Activated CD4-positive, alpha-beta T cell treated with anti-CD3 and anti-CD28 coated beads, Interleukin-2, amount 50 U/mL, for 24 hours (primary cell): ENCODE data around the gene RELA.
"Not testable (repeated sequence)": the region's sequence is repeated elsewhere in the genome, so short reads cannot be mapped to it uniquely, and the experiment has no call there.

Source experiments
- DNase-seq, 2 donors: peaks; one replicate each; pipeline ENCODE4 v3.0.0-alpha.2; 2020; ENCODE audit warnings: low read depth in 1 of 2, low spot score in 1 of 2

RELA gene

DNA sequence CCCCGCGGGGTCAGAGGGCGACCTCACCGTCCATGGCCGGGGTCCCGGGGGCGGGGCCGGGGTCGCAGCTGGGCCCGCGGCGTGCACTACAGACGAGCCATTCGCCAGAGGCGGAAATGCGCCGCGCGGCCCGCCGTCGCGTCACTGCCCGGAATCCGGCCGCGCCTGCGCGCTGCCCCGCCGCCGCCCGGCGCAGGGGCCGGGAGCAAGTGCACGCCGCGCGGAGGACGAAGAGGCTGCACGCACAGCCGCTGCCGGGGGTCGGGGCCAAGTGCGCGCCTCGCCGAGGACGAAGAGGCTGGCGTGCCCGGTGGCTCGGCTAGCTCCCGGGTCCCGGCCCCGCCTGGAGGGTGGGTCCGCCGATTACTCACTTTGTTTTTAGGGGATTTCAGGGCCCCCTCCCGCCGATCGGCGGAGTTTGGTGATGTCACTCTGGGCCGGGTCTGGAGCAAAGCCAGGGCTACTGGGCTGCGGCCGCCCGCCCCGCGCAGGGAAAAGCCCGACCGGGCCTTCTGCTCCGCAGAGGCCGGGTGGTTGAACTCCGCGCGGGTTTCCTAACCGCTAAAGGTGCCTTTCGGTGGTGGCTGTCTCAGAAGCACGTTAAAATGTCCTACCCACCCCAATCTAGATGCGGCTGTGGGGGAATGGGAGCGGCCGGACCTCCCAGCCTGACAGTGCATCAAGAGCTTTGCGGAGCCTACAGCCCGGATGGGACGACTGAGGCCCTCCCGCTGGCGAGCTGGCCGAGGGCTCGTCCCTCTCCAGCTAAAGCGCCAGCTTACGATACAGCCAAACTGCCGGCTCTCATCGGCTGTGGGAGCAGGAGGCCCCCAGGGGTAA is at the start of gene RELA:
Gene RELA (minus strand): TSS at position 118 of the 840 bp plus-strand sequence. CDS start 84 bp downstream, at position 34.
- DNase-seq = peak; percentile 77 to 81

DNA sequence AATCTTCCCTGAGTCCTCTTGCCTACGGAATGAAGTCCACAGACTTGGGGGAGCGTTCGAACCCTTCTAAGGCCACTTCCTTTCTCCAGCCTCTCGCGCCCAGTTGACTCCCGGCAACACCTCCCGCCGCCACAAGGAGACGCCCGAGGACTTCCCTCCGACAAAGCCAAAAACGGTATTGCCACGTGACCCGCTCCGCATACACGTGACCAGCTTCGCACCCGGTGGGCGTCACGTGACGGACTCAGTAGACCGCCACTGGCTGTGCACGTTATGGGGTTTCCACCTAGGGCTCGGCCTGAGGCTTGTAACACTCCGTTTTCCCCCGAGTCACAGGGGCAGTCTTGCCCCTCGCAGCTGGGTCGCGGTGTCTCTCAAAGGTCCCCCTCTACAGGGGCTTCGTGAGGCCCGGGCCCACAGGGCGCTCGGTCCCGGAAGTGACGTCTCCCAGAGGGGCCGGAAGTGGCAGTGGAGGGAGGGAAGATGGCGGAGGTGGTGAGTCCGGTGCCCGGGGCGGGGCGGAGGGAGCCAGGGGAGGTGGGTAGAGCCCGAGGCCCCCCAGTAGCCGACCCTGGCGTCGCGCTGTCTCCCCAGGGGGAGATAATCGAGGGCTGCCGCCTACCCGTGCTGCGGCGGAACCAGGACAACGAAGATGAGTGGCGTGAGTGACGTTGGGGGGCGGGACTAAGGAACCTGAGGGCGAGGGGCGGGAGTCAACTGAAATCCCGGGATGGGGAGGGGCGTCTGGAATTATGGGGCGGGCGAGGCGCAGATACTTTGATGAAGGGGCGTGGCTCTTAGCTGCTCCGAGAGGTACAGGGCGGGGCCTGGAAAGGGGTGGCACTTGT is 49.3 kb upstream of the RELA start, which contains the start of gene KAT5:
Gene KAT5 (plus strand): TSS at position 468 of the 848 bp plus-strand sequence. CDS start 16 bp downstream, at position 484.
- peak; percentile 97 to 98 for DNase-seq

DNA sequence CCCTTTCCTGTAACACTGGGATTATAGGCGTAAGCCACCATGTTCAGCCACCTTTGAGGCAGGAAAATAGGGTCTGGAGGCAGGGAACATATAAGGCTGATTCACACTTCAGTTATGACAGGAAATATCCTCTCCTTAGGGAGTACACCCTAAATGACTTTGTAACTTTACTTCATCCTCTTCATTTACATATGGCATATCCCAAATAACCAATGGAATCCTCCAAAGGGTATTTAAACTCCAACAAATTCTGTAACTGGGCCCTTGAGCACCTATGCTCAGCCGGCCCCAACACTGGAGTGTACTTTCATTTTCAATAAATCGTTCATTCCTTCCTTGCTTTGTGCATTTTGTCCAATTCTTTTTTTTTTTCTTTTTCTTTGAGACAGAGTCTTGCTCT is 47.7 kb upstream of the RELA start:
- DNase-seq = no peak

DNA sequence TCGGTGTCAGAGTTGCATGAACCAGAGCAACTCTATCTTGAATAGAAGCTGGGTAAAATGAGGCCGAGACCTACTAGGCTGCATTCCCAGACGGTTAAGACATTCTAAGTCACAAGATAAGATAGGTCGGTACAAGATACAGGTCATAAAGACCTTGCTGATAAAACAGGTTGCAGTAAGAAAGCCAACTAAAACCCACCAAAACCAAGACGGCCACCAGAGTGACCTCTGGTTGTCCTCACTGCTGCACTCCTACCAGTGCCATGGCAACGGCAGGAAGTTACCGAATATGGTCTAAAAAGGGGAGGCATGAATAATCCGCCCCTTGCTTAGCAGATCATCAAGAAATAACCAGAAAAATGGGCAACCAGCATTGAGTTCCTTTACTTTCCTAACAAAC is 46.9 kb upstream of the RELA start:
- DNase-seq = no peak

DNA sequence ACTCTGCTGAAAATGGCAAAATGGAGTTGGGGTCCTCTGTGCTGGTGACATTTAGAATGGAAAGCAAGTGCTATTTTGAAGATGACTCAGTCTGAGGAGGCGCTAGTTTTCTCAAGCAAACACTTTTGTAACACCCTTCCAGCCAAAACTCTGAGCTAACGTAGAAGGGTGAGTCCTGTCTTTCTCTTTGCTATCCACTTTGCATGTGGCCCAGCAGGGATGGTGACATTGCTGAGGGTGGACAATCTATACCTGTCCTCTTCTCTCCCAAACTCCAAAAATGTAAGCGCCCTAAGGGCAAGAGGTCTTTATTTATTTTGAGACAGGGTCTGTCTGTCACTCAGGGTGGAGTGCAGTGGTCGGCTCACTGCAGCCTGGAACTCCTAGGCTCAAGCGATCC is 45.7 kb upstream of the RELA start:
- DNase-seq = no peak

DNA sequence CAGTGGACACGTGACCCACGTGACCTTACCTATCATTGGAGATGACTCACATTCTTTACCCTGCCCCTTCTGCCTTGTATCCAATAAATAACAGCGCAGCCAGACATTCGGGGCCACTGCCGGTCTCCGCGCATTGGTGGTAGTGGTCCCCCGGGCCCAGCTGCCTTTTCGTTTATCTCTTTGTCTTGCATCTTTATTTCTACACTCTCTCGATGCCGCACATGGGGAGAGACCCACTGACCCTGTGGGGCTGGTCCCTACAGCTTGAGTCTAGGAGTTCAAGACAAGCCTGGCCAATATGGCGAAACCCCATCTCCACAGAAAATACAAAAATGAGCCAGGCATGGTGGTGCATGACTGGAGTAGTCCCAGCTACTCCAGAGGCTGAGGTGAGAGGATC is 44.3 kb upstream of the RELA start:
- DNase-seq = not testable (repeated sequence)

DNA sequence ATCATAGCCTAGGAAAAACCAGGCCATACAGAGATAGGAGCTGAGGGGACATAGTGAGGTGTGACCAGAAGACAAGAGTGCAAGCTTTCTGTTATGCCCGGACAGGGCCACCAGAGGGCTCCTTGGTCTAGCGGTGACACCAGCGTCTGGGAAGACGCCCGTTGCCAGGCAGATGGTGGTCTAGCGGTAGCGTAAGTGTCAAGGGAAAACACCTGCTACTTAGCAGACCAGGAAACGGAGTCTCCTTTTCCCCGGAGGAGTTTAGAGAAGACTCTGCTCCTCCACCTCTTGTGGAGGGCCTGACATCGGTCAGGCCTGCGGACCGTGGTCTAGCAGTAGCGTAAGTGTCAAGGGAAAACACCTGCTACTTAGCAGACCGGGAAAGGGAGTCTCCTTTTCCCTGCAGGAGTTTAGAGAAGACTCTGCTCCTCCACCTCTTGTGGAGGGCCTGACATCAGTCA is 43.6 kb upstream of the RELA start:
- peak; percentile 58 to 73 for DNase-seq

DNA sequence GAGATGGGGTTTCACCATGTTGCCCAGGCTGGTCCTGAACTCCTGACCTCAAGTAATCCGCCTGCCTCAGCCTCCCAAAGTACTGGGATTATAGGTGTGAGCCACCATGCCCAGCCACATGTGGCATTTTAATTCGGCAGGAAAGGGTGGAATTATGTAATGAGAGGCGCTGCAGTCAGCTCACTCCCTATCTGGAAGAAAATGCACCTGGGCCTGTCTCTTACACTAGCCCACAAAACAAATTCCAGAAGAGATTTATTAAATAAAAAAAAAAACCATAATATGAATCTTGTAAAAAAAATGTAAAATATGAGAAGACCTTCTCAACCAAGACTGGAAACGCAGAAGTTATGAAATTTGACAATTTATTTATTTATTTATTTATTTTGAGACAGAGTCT is 41.1 kb upstream of the RELA start:
- DNase-seq = no peak

DNA sequence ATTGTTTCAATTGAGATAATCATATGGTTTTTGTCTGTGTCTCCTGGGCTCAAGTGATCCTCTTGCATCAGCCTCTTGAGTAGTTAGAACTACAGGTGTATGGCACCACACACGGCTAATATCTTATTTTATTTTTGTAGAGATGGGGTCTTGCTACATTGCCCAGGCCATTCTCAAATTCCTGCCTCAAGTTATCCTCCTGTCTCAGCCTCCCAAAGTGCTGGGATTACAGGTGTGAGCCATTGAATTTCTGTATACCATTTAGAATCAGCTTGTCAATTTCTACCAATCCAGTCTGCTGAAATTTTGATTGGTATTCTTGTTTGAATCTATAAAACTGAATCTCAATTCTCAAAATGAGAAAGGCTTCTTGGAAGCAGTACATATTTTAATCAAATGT is 39.0 kb upstream of the RELA start:
- no peak for DNase-seq

DNA sequence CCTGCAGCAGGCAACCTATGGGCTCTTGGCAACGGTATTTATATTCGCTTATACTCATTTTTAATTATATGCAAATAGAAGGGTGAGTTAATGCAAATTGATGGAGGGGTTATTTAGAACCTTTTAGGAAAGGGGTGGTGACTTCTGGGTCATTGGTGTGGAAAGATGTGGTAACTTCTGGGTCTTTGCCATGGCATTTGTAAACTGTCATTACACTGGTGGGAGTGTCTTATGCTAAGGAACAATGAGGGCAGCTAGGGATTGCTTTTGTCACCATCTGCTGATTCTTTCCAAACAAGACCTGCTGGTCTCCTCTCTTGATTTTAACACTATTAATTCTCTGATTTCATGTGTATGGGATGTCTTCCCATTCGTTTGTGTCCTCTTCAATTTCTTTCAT is 37.7 kb upstream of the RELA start:
- DNase-seq = no peak

DNA sequence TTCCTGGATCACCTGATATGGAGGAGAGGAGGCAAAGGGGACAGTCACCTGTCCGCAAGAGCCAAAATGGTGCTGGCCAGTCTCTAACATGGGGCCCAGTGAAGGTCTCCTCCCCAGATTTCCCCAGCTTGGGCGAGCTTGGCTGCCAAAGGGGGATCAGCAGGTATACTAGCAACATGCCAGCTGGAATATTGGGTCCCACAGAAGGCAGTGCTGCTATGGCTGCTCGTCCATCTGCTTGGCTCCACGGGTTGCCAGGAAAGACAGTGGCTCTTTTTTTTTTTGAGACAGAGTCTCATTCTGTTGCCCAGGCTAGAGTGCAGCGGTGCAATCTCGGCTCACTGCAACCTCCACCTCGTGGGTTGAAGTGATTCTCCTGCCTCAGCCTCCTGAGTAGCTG is 36.6 kb upstream of the RELA start:
- no peak for DNase-seq

DNA sequence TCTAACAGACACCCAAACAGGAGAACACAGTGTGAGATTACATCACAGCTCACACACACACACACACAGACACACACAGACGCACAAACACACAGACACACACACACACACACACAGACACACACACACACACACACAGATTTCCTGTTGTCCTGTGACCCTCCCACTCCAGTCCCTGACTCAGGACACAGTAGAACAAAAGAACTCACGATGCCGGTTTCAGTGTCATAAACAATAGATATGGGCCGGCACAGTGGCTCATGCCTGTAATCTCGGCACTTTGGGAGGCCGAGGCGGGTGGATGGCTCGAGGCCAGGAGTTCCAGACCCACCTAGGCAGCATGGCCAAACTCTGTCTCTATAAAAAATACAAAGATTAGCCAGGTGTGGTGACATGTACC is 35.5 kb upstream of the RELA start:
- no peak for DNase-seq

DNA sequence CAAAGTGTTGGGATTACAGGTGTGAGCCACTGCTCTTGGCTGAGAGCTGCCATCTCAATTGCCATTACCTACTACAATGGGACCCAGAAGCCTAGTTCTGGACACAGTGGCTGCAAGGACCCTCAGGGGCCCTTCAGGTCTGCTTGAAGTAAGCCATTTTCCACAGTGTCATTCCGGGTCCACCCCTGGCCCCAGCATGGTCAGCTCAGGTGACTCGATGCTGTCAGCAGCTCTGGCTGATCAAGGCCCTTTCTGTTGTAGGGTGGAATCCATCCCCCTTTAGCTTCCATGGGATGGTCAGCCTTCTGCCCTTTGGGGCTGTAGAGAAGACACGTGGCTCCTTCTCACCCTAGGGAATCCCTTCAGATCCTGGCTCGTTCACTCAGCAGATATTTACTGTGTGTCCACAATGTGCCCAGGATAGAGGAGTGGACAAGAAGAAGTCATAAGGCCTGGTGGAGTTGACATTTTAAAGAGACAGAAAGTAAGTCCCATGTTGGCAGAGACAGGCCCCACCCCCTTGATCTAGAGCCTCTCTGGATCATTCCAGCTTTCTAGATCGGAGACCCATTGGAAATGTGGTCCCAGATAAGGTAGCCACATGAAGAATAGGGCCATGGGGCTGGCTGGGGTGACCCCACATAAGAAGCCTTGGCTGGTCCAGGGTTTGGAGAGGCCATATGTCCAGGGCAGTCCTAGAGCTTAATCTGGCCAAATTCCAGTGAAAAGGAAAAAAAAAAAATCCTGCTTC is 34.3 kb upstream of the RELA start:
- DNase-seq = no peak

DNA sequence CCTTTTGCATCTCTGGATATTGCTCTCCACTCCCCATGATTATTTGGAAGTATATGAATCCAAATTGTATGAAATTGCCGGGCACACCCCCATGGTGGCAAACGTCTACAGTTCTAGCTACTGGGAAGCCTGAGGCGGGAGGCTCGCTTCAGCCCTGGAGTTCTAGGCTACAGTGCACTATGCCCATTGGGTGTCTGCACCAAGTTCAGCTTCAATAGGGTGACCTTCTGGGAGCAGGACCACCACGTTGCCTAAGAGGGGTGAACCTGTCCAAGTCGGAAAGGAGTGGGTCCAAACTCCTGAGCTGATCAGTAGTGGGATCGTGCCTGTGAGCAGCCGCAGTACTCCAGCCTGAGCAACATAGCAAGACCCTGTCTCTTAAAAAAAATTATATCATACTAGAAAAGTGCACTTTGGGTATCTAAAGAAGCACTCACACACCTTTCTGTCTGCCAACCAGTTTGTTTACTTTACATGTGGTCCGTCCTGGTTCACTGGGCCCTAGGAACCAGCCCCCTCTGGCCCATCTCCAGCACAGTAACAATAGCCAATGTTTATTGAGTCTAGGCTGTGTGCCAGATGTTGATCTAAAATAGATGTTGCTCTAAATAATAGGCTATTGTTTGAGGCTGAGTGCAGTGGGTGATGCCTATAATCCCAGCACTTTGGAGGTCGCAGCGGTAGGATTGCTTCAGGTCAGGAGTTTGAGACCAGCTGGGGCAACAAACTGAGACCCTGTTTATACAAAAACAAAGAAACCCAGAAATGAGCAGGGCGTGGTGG is 32.9 kb upstream of the RELA start:
- DNase-seq = no peak

DNA sequence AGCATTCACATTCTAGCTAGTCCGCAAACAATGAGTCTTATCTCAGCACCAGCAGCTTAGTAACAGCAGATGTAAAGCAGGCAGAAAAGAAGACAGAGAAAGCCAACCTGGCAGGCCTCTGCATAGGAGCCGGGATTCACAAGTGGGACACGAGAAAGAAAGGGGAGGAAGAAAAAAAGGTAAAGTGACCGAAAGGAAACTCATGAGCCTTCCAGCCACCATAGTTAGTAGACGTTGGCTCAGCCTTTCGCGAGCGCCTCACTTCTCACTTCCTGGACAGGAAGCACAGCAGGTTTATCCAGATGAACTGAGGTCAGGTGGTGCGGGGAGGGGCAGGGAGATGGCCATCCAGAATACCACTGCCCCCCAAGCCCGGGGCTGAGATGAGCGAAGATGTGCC is 29.7 kb upstream of the RELA start:
- DNase-seq = no peak

DNA sequence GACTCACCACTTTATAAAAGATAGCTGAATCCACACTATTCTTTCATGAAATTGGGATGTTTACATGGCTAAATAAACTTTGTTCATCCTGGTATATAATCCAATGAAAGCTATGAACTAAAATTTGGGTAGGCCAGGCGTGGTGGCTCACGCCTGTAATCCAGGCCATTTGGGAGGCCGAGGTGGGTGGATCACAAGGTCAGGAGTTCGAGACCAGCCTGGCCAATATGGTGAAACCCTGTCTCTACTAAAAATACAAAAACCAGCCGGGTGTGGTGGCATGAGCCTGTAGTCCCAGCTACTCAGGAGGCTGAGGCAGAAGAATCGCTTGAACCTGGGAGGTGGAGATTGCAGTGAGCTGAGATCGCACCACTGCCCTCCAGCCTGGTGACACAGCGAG is 29.1 kb upstream of the RELA start:
- not testable (repeated sequence) for DNase-seq

DNA sequence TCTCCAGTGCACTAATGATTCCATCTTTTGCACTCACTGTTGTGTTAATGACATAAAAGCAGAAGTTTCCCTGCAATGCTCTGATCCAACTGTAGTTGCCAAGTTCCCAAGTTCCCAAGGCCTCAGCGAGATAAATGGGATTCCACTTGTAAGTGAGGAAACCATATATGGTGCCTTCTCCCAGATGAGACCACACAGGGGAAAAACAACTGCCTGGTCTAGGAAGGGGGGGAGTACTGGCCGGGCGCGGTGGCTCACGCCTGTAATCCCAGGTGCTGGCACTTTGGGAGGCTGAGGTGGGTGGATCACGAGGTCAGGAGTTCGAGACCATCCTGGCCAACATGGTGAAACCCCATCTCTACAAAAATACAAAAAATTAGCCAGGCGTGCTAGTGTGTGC is 23.3 kb upstream of the RELA start:
- DNase-seq = no peak

DNA sequence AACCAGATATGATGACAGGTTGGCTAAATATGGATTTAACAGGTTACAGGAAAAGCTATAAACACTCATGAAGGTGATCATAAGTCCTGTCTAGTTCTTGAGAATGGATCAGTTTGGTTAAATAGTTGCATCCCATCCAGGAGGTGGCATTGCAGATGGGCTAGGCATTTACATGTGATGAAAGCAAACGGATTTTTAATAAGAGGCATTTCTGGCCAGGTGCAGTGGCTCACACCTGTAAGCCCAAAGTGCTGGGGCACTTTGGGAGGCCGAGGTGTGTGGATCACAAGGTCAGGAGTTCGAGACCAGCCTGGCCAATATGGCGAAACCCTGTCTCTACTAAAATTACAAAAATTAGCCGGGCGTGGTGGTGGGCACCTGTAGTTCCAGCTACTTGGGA is 20.8 kb upstream of the RELA start:
- not testable (repeated sequence) for DNase-seq

DNA sequence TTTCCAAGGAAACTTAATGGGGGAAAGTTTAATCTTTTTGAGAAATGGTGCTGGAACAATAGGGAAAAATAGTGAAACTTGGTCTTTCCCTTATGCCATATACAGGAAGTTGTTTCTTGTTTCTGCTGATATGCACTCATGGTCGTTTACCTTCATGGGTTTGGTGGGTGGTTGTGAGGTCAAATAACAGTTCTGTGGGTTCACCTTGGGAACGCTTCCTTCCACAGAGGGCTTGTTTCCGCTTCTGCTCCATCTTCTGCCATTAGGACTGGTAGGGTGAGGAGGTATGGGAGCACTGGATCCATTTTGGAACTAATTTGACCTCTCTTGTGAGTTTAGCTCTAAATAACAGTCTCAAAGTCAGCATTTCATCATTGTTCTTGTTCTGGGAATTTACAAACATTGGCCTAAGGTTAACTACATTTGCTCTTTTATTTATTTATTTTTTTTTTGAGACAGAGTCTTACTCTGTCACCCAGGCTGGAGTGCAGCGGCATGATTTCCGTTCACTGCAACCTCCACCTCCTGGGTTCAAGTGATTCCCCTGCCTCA is 17.6 kb upstream of the RELA start:
- no peak for DNase-seq

DNA sequence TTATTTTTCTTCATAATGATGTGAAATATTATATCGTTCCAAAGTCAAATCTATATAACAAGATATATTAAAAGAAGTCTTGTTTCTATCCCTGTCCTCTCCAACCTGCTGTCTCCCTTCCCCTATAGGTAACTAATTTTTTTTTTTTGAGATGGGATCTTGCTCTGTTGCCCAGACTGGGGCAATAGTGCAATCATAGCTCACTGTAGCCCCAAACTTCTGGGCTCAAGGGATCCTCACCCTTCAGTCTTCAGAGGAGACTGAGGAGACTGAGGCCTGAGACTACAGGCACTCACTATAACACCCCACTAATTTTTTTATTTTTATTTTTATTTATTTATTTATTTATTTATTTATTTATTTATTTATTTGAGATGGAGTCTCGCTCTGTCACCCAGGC is 10.3 kb upstream of the RELA start:
- no peak for DNase-seq
